Mesodermal cell (in vitro differentiated cells): ENCODE data around the gene BORCS6.

Experiments used
- H3K27ac ChIP-seq: 2 replicates; pipeline ENCODE4 v1.7.0; 2013; ENCODE audit warnings: mild to moderate bottlenecking, low read depth, low read length, moderate library complexity; ENCODE audit not compliant: severe bottlenecking
- H3K36me3 ChIP-seq: 2 replicates; pipeline ENCODE4 v1.7.1; 2013; ENCODE audit warnings: mild to moderate bottlenecking, low read length, moderate library complexity; ENCODE audit not compliant: control insufficient read depth, insufficient read depth
- H3K4me1 ChIP-seq: one replicate; pipeline ENCODE4 v1.7.1; 2013; ENCODE audit warnings: mild to moderate bottlenecking, low read length; ENCODE audit not compliant: insufficient read depth, control insufficient read depth, poor library complexity, severe bottlenecking
- H3K4me3 ChIP-seq: 2 replicates; pipeline ENCODE4 v1.7.0; 2013; ENCODE audit warnings: low read length, control low read depth, mild to moderate bottlenecking; ENCODE audit not compliant: insufficient read depth, poor library complexity, severe bottlenecking; ENCODE audit errors: extremely low read depth
- H3K9me3 ChIP-seq: 2 replicates; pipeline ENCODE4 v1.7.1; 2013; ENCODE audit warnings: mild to moderate bottlenecking, low read length, moderate library complexity; ENCODE audit not compliant: control insufficient read depth
- WGBS, 2 experiments: methylation state at CpG; one replicate each; pipeline ENCODE4 v1.1.5; 2013; ENCODE audit warnings: missing lambda C conversion rate in 2 of 2; ENCODE audit not compliant: insufficient coverage in 2 of 2; 5-methylcytosine and 5-hydroxymethylcytosine counted together

BORCS6 gene

DNA sequence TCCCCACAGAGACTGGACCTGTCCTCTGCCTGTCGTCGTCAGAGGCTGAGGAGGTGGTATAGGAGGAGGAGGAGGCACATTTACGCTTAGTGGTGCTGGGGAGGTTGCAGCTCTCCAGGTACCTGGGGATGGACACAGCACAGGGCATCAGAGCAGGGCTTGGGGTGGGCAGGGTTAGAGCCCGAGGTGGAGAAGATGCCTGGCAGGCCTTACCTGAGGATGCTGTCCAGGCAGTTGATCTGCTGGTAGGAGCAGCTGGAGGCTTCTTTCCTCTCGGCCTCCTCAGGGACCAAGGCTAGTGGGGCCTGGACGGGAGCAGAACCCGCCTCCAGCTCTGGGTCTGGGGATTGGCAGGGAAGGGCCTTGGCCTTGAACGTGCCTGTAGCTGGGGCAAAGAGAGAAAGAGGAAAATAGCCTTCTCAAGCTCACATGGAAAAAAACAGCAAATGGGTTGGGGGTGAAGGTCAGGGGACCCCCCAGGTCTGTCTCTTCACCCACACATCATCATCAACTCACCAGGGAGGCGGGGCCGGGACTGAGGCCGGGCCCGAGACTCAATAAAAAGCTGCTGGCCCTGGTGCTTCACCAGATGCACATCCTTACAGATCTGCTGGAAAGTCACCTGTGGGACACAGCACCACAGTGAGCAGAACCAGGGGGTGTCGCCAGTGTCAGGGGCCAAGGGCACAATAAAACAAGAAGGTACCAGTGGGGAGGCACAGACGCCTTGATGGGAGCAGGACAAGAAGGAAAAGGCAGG is 43.4 kb downstream of the BORCS6 start:
- Histone ChIP-seq H3K9me3 (no peaks in the 10 kb centered on the region), H3K4me1 (peaks cover 4% of the 10 kb centered on the region), H3K27ac (no peak overlapping the region), H3K36me3 (peaks cover 82% of the 10 kb centered on the region), H3K4me3 (no peak overlapping the region)
- WGBS, 2 experiments = 98% methylated on average over 5 to 12 of the region's 14 CpGs

DNA sequence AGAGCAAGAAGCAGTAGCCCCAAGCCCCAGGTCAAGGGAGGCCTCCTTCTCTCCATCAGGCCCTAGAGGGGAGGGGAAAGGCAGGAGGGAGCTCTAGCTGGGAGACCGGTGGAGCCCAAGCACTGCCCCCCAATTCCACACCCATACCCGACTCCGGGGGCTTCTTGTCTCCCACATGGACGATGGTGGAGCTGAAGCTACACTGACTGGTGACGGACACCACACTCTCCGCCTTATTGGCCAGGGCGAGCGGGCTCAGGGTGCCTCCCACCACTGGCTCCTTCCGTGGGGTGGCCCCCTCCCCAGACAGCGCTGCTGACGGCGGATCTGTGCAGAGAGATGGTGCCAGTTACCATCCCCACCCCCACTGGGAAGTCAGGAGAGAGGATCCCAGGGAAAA is 44.2 kb downstream of the BORCS6 start:
- Histone ChIP-seq H3K36me3 (peaks cover 88% of the 10 kb centered on the region), H3K27ac (no peak overlapping the region), H3K9me3 (no peaks in the 10 kb centered on the region), H3K4me3 (no peak overlapping the region), H3K4me1 (peaks cover 4% of the 10 kb centered on the region)
- WGBS, 2 experiments = 100% methylated on average over 4 of the region's 12 CpGs

DNA sequence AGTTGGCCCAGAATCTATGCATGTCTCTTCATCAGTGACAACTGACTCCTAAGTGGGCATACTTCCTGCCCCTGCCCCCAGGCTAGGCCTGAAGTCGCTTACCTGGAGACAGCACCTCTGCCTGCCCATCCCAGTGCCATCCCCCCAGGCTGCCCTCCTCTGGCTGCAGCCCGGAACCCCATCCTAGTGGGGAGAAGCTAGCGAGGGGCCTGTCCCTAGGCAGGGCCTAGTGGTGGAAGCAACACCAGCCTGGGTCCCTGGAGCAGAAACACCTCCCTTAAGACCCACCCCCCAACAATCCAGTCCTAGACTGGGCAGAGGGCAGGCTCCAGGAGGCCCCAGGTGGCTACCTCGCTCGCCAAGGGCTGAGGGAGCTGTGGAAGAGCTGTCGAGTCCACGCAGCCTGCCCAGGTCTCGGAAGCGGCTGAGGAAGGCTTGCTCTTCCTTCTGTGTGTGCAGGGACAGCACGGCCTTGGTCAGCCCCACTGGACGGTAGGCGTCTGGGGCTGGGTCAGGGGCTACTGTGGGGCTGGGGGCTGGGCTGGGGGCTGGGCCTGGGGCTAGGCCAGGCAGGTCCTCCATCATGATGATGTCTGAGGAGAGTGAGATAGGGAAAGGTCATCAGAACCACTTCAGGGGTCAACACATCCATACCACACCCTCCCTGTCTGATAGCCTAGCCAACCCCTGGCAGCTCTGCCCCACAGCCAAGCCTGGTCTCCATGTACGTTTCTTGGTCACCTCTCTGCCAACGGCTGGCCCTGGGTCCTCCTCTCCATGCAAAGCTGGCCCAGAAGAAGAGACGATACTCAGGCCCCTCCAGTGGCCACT is 45.4 kb downstream of the BORCS6 start:
- Histone ChIP-seq H3K36me3 (peaks cover 88% of the 10 kb centered on the region), H3K4me1 (no peaks in the 10 kb centered on the region), H3K9me3 (no peaks in the 10 kb centered on the region), H3K27ac (no peak overlapping the region), H3K4me3 (no peak overlapping the region)
- 95% methylated on average over 12 of the region's 15 CpGs for WGBS, 2 experiments

DNA sequence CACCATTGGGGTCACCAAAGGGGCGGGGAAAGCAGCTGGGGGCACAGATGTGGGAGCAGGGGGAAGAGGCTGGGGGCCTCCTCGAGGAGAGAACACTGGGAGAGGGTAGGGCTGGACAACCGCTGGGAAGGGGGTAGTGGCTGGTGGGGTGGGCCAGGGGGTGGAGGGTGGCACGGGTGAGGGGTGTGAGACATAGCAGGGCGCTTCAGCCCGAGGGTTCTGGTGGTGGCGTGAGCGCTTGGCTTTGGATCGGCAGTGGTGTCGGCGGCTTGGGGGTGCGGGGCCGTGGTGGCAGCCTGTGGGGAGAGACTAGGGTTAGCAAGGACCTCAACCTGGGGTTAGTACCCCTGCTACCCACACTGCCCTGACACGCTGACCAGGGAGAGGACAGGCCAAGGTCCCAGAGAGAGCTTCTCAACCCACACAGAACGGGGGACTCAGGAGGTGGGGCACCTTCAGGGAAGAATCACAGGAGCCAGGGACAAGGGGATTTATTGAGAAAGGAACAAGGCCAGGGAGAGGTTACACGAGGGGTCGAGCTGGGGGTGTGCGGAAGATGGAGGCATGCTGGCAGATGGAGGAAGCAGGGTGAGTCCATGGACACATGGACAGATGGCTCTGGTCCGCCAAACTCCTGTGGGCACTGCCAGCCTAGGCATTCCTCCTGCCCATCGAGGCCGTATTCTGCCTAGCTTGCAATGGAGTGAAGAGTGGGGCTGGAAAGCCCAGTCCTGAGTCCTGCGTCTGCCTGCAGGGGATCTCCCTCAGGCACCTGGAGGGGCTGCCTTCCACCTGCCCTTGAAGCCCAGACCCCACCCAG is 46.2 kb downstream of the BORCS6 start:
- peaks cover 82% of the 10 kb centered on the region for H3K36me3 ChIP-seq
- 98 to 99% methylated on average over 16 to 19 of the region's 22 CpGs for WGBS, 2 experiments

DNA sequence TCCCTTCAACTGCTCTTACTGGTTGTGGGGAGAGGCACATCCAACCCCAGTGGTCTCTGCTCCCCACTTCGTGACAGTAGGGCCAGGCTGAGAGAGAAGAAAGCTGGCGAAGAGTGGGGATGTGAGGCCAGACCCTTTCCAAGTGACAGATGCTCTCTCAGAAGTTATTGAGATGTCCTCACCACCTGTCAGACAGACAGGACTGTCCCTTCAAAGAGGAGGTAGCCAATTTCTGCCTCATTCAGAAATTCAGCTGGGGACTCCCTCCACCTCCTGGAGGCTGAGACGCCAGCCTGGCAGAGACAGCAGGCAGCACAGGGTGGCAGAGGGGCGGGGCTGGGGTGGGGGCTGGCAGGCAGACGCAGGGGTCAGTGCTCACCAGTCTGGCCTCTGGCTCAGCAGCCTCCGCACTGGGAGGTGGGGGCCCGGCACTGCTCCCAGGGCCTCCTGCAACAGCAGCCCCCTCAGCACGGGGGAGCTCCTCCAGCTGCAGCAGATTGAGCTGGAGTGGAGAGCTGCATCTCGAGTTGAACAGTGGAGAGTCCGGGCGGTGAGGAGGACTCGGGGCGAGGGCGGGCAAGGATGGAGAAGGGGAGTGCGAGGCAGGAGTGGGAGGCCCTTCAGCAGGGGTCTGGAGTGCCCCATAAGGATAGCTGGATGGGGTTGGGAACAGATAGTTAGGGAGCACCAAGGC is 46.9 kb downstream of the BORCS6 start:
- H3K4me1 ChIP-seq = peaks cover under 1% of the 10 kb centered on the region
- no peak overlapping the region for H3K4me3 ChIP-seq
- WGBS, 2 experiments = 95 to 98% methylated on average over 8 to 14 of the region's 15 CpGs
- H3K36me3 ChIP-seq = peaks cover 74% of the 10 kb centered on the region
- no peaks in the 10 kb centered on the region for H3K9me3 ChIP-seq
- H3K27ac ChIP-seq = no peak overlapping the region

More for the DNA sequence above, 46.2 kb downstream of the BORCS6 start:
- H3K27ac ChIP-seq = no peak overlapping the region
- H3K4me3 ChIP-seq = no peak overlapping the region
- H3K9me3 ChIP-seq = no peaks in the 10 kb centered on the region
- no peaks in the 10 kb centered on the region for H3K4me1 ChIP-seq

DNA sequence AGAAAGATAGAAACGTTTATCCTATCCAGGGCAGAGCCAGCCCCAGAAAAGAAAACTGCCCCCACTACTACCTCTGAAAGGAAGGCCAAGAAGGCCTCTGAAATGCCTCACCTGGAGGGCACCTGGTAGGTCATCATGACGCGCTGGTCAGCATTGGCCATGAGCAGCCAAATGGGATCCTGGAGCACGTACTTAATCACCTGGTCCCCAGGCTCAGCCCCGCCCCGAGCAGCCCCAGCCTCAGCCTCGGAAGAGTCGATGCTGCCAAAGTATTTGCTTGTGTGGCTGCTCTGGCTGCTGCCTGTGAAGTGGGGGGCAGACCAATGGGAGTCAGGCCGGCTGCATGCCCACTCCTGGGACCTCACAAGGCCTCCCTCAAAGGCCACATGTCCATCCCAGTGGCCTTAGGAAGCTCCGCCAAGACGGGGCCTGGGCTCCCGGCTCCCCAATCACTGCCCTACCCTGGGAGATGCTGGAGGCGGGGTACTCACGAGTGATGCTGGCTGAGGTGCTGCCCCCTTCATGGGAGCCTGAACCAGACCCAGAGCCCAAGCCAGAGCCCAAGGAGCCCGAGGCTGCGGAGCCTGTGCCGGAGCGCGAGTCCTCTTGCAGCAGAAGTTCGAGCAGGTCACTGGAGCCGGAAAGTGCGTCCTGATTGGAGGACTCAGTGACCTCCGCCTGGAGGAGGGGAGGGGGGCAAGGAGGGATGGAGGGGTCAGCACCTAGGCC is 47.7 kb downstream of the BORCS6 start:
- WGBS, 2 experiments = 95 to 96% methylated on average over 15 to 22 of the region's 23 CpGs
- no peak overlapping the region for H3K27ac ChIP-seq

DNA sequence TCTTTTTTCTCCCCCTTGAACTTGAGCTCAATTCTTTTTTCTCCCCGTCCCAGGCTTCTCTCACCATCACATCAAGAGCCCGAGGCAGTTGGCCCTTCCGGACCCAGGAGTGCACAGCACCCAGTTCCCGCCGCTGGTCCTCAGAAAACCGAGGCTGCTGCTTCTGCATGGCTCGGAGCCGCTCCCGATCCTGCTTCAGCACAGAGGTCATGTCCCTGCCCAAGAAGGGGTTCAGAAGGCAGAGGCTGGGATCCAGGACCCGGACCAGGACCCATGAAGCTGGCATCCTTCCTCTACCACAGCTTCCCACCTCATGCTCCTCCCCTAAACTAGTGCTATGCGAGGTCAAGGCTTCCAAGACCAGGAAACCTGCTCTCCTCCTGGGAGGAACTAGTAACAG is 48.2 kb downstream of the BORCS6 start:
- peaks cover 61% of the 10 kb centered on the region for H3K36me3 ChIP-seq
- WGBS, 2 experiments = 92 to 93% methylated on average over 9 to 10 of the region's 11 CpGs

More for the DNA sequence above, 47.7 kb downstream of the BORCS6 start:
- peaks cover 3% of the 10 kb centered on the region for H3K4me1 ChIP-seq
- peaks cover 67% of the 10 kb centered on the region for H3K36me3 ChIP-seq
- no peaks in the 10 kb centered on the region for H3K9me3 ChIP-seq
- no peak overlapping the region for H3K4me3 ChIP-seq

DNA sequence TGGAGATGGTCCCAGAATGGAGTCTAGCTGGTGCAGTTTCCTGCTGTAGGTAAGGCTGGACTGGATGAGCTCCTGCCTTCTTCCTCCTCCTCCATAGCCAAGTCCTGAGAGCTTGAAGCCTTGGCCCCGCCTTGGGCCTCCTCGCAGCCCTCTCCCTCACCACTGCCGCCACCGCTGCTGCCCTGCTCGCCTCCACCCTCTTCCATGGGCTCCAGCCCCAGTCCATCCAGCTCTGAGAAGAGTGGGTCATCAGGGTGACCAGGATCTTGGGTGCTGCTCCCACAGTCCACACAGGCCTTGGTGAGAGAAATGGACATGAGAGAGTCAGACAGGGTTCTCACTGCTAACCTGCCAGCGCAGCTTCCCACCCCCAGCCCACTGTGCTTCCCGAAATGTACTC is 48.9 kb downstream of the BORCS6 start:
- WGBS, 2 experiments = 95 to 100% methylated on average over 2 to 7 of the region's 7 CpGs
- no peak overlapping the region for H3K27ac ChIP-seq
- H3K36me3 ChIP-seq = peaks cover 54% of the 10 kb centered on the region
- H3K4me3 ChIP-seq = no peak overlapping the region
- no peaks in the 10 kb centered on the region for H3K9me3 ChIP-seq
- peaks cover 3% of the 10 kb centered on the region for H3K4me1 ChIP-seq

More for the DNA sequence above, 48.2 kb downstream of the BORCS6 start:
- Histone ChIP-seq H3K4me1 (peaks cover 3% of the 10 kb centered on the region), H3K4me3 (no peak overlapping the region), H3K9me3 (no peaks in the 10 kb centered on the region), H3K27ac (no peak overlapping the region)

DNA sequence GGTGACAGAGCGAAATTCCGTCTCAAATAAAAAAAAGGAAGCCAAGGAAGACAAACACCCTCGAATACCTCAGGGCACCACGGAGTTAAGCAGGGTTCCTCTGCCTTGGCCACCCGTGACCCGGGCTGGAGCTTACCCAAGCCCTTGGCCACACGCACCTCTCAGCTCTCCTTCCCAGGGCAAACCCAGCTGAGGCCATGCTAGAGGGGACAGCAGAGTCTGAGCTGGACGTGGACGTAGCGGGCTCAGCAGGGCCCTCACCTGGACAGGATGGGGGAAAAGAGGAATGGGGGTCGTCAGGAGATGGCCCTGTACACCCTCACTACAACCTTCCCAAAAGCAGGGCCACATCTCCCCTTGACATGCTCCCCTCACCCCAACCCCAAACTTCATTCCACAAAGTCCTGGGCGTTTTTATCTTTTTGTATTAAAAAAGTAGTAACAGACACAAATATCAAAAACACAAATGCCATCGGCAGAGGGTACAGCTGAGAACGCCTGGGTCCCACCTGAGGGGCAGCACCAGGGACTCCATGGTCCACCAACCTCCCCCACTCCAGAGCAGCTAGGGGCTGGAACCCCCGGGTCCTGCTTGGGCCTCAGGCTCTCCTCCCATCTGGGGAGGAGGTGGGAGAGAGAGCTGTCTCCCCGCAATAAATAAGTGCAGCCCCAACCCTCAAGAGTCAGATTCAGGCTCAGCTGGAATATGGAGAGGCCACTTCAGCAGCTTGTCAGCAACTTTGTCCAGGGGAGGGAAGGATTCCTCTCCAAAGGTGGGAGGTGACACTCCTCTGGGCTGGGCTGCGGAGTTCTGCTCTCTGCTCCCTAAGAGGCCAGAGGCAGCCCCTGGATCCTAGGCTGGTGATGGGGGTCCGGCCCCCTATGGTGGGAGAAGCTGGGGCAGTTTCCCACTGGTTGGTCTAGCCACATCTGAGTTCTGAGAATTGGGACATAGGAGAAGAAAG is 49.6 kb downstream of the BORCS6 start:
- Histone ChIP-seq H3K4me3 (no peak overlapping the region), H3K36me3 (peaks cover 47% of the 10 kb centered on the region), H3K4me1 (peaks cover 3% of the 10 kb centered on the region), H3K9me3 (no peaks in the 10 kb centered on the region), H3K27ac (no peak overlapping the region)
- WGBS, 2 experiments = 97 to 98% methylated on average over 6 to 8 of the region's 18 CpGs
